Left lung (tissue), 10 donors: ENCODE data around the gene PIF1. TPM values are rescaled to one million over a fixed set of nuclear protein-coding genes. Genes with fewer than 3 reads are reported as not detected.

Experiments
- ATAC-seq: fragments of 200-7000 bp; cut with Tn5 transposase; one replicate; pipeline ENCODE4 v1.9.1; 2020; ENCODE audit warnings: moderate library complexity
- DNase-seq, 4 donors: peaks; one replicate each; pipeline ENCODE4 v3.0.0-alpha.2; 2013 to 2020
- H3K27ac ChIP-seq, 2 donors: fragments of 200-600 bp; sonication (generic) in 1 of 2; one replicate each; pipeline versions ENCODE4 v1.5.0 to v1.8.0; 2020 to 2021
- H3K27me3 ChIP-seq, 2 donors: fragments of 200-600 bp; sonication (generic) in 1 of 2; one replicate each; pipeline versions ENCODE4 v1.5.0 to v1.8.0; 2020 to 2021
- H3K36me3 ChIP-seq, 2 donors: fragments of 200-600 bp; sonication (generic) in 1 of 2; one replicate each; pipeline versions ENCODE4 v1.5.0 to v1.8.0; 2020 to 2021
- H3K4me1 ChIP-seq, 2 donors: fragments of 200-600 bp; one replicate each; pipeline ENCODE4 v1.8.0; 2021
- H3K4me3 ChIP-seq, 2 donors: fragments of 200-600 bp; sonication (generic) in 1 of 2; one replicate each; pipeline versions ENCODE4 v1.5.0 to v1.8.0; 2020 to 2021; ENCODE audit warnings: mild to moderate bottlenecking in 1 of 2
- H3K9me3 ChIP-seq, 2 donors: fragments of 200-600 bp; sonication (generic) in 1 of 2; one replicate each; pipeline versions ENCODE4 v1.5.0 to v1.8.0; 2020 to 2021
- intact Hi-C, 2 donors: fragments of 100-400 bp; cut with DNase I; formaldehyde crosslinking; loops; one replicate each; pipeline versions ENCODE4 v1.11.2 to v1.14.2; 2022
- polyA plus RNA-seq, 6 donors: library from polyadenylated mRNA; unstranded; fragments of 120-200 nt; gene quantifications; one replicate each; pipeline ENCODE4 v1.2.1, GENCODE V29; 2013; ENCODE audit not compliant: insufficient read length in 6 of 6
- total RNA-seq, 2 donors: library from RNA; stranded (reverse); fragmentation: NEBNext Ultra II Directional; extraction: Animal tissue kit (Norgen Biotek cat#: 25700); gene quantifications; one replicate each; pipeline ENCODE4 v1.2.1, GENCODE V29; 2021
- TF ChIP-seq, protein P1 (sequence below), 2 donors: fragments of 200-600 bp; sonication (generic) in 1 of 2; IDR thresholded peaks; one replicate each; pipeline versions ENCODE4 v1.5.0 to v1.8.0; 2021; ENCODE audit warnings: antibody characterized with exemption in 2 of 2
- donor health status: DM: no; HTN: yes; CAD: no.
- donor health status: DM: no; HTN: no; CAD: no.

PIF1 gene
- total and polyA plus RNA-seq, 8 donors, result 1.6 to 17.7 (median 10.8) TPM

DNA sequence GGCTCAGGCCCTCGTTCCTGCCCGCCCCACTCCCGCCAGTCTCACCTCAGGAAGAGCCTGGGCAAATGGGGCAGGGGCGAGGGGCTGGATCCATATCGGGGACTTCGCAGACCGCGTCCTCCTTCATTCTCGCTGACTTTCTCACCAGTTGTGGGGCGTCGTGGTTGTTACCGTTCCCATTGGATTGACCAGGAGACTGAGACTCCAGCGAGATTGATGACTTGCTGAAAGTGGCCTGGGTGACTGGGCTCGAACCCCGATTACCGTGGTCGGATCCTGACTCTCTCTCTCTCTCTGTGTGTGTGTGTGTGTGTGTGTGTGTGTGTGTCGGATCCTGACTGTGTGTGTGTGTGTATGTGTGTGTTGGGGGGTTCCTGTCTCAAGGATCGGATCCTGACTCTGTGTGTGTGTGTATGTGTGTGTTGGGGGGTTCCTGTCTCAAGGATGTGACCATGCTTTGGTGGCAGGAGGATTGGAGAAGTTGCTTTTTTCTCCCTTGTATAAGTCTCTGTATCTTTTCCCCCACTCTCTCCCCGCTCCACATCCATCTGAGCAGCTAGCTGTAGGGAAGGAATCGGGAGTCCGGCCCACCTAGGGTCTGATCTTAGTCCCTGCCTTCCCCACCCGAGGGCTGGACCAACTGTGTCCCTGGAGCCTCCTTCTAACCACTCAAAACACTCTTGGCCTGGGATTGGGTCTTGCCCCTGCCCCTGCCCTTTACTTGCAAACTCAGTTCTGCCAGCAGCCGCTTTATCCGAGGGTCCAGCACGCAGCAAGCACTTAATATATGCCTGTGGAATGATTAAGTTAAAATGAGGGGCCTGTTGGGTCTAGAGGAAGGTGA lies 16.9 kb upstream of the PIF1 start:
- H3K4me1 ChIP-seq, result peaks cover 12 to 69% of the 10 kb centered on the region in 2 donors
- H3K36me3 ChIP-seq, result peaks cover 0 to 18% of the 10 kb centered on the region in 2 donors
- no peaks in the 10 kb centered on the region for H3K27me3 ChIP-seq
- DNase-seq, result peak in 2 of 4 donors; percentile 31 to 50
- TF ChIP-seq, protein P1, sequence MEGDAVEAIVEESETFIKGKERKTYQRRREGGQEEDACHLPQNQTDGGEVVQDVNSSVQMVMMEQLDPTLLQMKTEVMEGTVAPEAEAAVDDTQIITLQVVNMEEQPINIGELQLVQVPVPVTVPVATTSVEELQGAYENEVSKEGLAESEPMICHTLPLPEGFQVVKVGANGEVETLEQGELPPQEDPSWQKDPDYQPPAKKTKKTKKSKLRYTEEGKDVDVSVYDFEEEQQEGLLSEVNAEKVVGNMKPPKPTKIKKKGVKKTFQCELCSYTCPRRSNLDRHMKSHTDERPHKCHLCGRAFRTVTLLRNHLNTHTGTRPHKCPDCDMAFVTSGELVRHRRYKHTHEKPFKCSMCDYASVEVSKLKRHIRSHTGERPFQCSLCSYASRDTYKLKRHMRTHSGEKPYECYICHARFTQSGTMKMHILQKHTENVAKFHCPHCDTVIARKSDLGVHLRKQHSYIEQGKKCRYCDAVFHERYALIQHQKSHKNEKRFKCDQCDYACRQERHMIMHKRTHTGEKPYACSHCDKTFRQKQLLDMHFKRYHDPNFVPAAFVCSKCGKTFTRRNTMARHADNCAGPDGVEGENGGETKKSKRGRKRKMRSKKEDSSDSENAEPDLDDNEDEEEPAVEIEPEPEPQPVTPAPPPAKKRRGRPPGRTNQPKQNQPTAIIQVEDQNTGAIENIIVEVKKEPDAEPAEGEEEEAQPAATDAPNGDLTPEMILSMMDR (IDR thresholded peaks at IDR 0.05), result no peak
- no peak for ATAC-seq
- peak overlapping the region; percentile 94 to 95 for H3K4me3 ChIP-seq
- intact Hi-C loops, result loop anchor here in 1 of 2 donors (10.0 kb wide), 1 partner anchor 52 kb away; no protein-coding TSS in a partner anchor
- H3K27ac ChIP-seq, result peak overlapping the region; percentile 90 to 98
- no peaks in the 10 kb centered on the region for H3K9me3 ChIP-seq

DNA sequence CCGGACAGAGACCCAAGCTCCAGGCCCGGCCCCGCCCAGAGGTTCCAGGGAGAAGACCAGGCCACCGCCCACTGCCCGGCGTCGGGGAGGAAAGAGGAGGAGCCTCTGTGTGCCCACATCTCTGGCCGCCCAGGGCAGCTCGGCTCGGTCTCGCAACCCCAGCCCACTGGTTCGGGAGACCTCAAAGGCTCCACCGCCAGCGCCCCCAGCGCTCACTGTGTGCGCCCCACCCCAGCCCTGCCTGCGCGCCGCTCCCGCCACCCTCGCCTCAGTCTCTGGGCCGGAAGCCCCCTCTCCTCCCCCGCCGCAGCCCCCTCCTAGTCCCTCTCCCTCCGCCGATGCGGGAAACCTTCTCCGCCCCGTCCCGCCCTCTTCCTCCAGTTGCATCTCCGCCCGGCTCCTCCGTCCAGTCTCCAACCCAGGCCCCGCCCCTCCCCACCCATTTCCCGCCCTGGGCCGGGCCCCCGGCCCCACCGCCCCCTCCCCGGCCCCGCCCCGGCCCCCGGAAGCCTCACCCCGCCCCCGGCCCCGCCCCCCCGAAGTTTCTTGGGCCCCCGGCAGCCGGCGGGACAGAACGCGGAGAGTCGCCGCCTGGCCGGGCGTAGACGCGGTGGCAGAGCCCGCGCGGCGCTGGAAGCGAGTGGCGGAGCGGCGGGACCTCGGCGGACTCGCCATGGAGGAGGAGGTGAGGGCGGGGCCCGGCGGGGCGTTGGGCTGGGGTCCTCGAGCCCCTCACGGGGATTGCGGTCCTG lies 16.1 kb upstream of the PIF1 start, which contains the start of gene PLEKHO2:
TSS of gene PLEKHO2 (plus strand) at position 572 of the 752 bp plus-strand sequence. CDS start at position 674, 102 bp downstream.
- peak; percentile 93 to 100 (median 98) for DNase-seq
- Histone ChIP-seq H3K4me1 (peaks cover 8 to 69% of the 10 kb centered on the region in 2 donors), H3K4me3 (peak within 1 kb of the TSS; percentile 94 to 95), H3K27ac (peak within 1 kb of the TSS; percentile 94 to 98), H3K36me3 (peaks cover 0 to 12% of the 10 kb centered on the region in 2 donors), H3K9me3 (no peaks in the 10 kb centered on the region), H3K27me3 (no peaks in the 10 kb centered on the region)
- TF ChIP-seq, protein P1 (IDR thresholded peaks at IDR 0.05), result peak; percentile 11 to 46
- intact Hi-C loops, result loop anchor here in 1 of 2 donors (10.0 kb wide), 1 partner anchor 53 kb away; no protein-coding TSS in a partner anchor
- ATAC-seq, result peak; percentile 90

DNA sequence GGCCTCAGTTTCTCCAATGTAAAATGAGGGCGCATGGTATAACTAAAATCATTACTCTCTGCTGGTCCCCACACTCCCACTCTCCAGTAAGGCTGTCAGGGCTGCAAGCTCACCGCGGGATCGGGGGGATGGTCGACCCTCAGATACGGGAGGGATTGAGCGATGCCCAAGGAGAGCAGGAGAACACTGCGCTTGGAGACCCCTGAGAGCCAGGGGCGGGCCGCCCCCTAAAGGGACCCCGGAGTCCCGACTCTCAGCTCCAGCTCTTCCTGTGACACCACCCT lies 15.6 kb upstream of the PIF1 start:
- Histone ChIP-seq H3K9me3 (no peaks in the 10 kb centered on the region), H3K4me1 (peaks cover 9 to 69% of the 10 kb centered on the region in 2 donors), H3K36me3 (peaks cover 0 to 8% of the 10 kb centered on the region in 2 donors), H3K27me3 (no peaks in the 10 kb centered on the region), H3K4me3 (peak overlapping the region; percentile 31 to 95), H3K27ac (peak overlapping the region; percentile 94 to 98)
- TF ChIP-seq, protein P1 (IDR thresholded peaks at IDR 0.05), result no peak
- ATAC-seq, result no peak
- peak in 1 of 4 donors; percentile 33 for DNase-seq
- intact Hi-C loops, result loop anchor here in 1 of 2 donors (10.0 kb wide), 1 partner anchor 54 kb away; no protein-coding TSS in a partner anchor

DNA sequence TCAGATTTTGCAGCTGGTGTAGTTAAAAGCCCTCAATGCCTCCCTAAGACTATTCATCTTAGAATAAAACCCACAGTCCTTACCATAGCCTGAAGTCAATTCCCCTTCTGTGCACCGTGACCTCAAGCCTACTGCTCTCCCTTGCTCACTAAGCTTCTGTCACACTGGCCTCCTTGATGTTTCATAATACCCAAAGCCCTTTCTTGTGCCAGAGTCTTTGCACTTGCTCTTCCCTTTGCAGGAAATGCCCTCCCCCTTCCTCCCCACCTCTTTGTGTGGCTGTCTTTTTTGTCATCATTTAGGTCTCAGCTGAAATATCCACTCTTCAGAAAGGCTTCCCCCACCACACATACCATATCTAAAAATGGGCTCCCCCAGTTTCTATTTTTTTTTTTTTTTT lies 12.1 kb upstream of the PIF1 start:
- Histone ChIP-seq H3K4me3 (no peak overlapping the region), H3K4me1 (peaks cover 5 to 52% of the 10 kb centered on the region in 2 donors), H3K27ac (peak overlapping the region; percentile 8 to 87), H3K9me3 (no peaks in the 10 kb centered on the region), H3K27me3 (no peaks in the 10 kb centered on the region), H3K36me3 (no peaks in the 10 kb centered on the region)
- DNase-seq (peak in 2 of 4 donors; percentile 39 to 63), ATAC-seq (no peak)
- intact Hi-C loops, result no loop called here
- TF ChIP-seq, protein P1 (IDR thresholded peaks at IDR 0.05), result no peak
